ENCODE results near the gene LIAS.

Gene LIAS

DNA sequence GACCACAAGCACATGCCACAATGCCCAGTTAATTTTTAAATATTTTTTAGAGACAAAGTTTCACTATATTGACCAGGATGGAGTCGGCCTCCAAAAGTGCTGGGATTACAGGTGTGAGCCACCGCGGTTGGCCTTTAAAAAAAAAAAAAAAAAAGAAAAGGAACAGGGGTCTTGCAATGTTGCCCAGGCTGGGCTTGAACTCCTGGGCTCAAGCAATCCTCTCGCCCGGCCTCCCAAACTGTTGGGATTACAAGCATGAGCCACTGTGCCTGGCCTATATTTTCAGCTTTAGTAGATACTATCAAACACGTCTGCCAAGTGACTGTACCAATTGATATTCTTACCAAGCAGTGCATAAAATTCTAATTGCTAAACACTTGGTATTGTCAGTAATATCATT, 59.6 kb downstream of the LIAS start:
- H4K8ac ChIP-seq (ENCODE audit: low read depth, low read length) = no peak overlapping the region
- H3K4me3 ChIP-seq (ENCODE audit: low read depth, low read length) = no peak overlapping the region
- no peak overlapping the region for H2BK120ac ChIP-seq (ENCODE audit: insufficient read depth, low read length, poor library complexity)
- H3K36me3 ChIP-seq (ENCODE audit: control insufficient read depth in 1 of 2, insufficient read depth in 2 of 2, low read length in 2 of 2) = peaks cover 19 to 20% of the 10 kb centered on the region in 2 experiments
- no peaks in the 10 kb centered on the region for H3K27me3 ChIP-seq (ENCODE audit: insufficient read depth, low read length)
- H3K14ac ChIP-seq (ENCODE audit: low read length) = no peak overlapping the region
- no peak overlapping the region for H2BK12ac ChIP-seq (ENCODE audit: low read length)
- no peak overlapping the region for H2AFZ ChIP-seq (ENCODE audit: insufficient read depth, low read length, poor library complexity)
- H3K4me1 ChIP-seq (ENCODE audit: control insufficient read depth in 1 of 2, insufficient read depth in 2 of 2, low read length in 2 of 2) = no peaks in the 10 kb centered on the region
- no peak overlapping the region for H3K9ac ChIP-seq (ENCODE audit: low read length)
- no peak overlapping the region for H3K23ac ChIP-seq (ENCODE audit: low read length)
- no peak overlapping the region for H3K4me2 ChIP-seq (ENCODE audit: low read length)
- H4K91ac ChIP-seq (ENCODE audit: low read depth, low read length) = no peak overlapping the region
- H3K27ac ChIP-seq (ENCODE audit: low read depth, low read length) = no peak overlapping the region
- no peak for DNase-seq
- H3K9me3 ChIP-seq (ENCODE audit: insufficient read depth, low read depth, low read length) = no peaks in the 10 kb centered on the region
- no CpG with 5 or more reads among the region's 6 CpGs for WGBS (ENCODE audit: extremely low coverage, insufficient coverage, insufficient read length)
- no peak overlapping the region for H2BK5ac ChIP-seq (ENCODE audit: low read depth, low read length, poor library complexity)
- no peaks in the 10 kb centered on the region for H3K79me1 ChIP-seq (ENCODE audit: low read length)
- no peak overlapping the region for H3K18ac ChIP-seq (ENCODE audit: low read length)
- H3K4ac ChIP-seq (ENCODE audit: low read depth, low read length) = no peak overlapping the region
- no peaks in the 10 kb centered on the region for H3K79me2 ChIP-seq (ENCODE audit: control insufficient read depth, insufficient read depth, low read length, poor library complexity)
- H4K12ac ChIP-seq (ENCODE audit: low read depth, low read length) = no peak overlapping the region
- no peak overlapping the region for H2AK5ac ChIP-seq (ENCODE audit: low read length)

DNA sequence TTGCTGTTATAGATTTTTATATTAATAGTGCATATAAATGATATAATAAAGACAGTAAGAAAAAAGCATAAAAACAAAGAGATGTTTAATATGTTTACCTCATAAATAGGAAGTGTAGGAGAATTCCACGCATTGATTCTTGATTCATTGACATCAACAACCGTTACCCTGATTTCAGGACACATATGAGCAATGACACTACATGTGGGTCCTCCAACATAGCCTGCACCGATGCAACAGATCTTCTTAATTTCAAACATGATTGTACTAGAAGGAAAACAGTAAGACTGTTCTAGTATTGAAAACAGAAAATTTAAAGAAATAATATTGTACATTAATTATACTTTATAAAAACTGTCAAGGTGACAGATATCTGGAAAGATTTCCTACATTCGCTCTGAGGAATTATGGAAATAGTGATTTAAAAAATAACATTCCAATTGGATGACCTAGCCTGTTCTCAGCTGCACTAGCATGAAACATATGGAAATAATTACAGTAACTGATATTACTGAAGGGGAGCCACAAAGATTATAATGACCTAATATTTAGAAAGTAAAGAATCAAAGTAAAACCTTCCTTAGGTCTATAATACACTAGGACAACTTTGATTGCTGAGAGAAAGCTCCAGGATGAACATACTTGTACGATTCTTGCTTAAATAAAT, 62.5 kb downstream of the LIAS start:
- Histone ChIP-seq H3K9me3 (ENCODE audit: insufficient read depth, low read depth, low read length) (no peaks in the 10 kb centered on the region), H3K27me3 (ENCODE audit: insufficient read depth, low read length) (no peaks in the 10 kb centered on the region), H2BK12ac (ENCODE audit: low read length) (no peak overlapping the region), H3K27ac (ENCODE audit: low read depth, low read length) (no peak overlapping the region), H2AFZ (ENCODE audit: insufficient read depth, low read length, poor library complexity) (no peak overlapping the region), H4K12ac (ENCODE audit: low read depth, low read length) (no peak overlapping the region), H3K79me1 (ENCODE audit: low read length) (no peaks in the 10 kb centered on the region), H3K9ac (ENCODE audit: low read length) (no peak overlapping the region), H3K79me2 (ENCODE audit: control insufficient read depth, insufficient read depth, low read length, poor library complexity) (peaks cover 3% of the 10 kb centered on the region), H3K18ac (ENCODE audit: low read length) (no peak overlapping the region), H3K14ac (ENCODE audit: low read length) (no peak overlapping the region), H2AK5ac (ENCODE audit: low read length) (no peak overlapping the region), H3K4ac (ENCODE audit: low read depth, low read length) (no peak overlapping the region), H3K4me1 (ENCODE audit: control insufficient read depth in 1 of 2, insufficient read depth in 2 of 2, low read length in 2 of 2) (no peaks in the 10 kb centered on the region), H4K8ac (ENCODE audit: low read depth, low read length) (no peak overlapping the region), H2BK120ac (ENCODE audit: insufficient read depth, low read length, poor library complexity) (no peak overlapping the region), H3K4me3 (ENCODE audit: low read depth, low read length) (no peak overlapping the region), H3K23ac (ENCODE audit: low read length) (no peak overlapping the region), H4K91ac (ENCODE audit: low read depth, low read length) (no peak overlapping the region), H3K4me2 (ENCODE audit: low read length) (no peak overlapping the region), H3K36me3 (ENCODE audit: control insufficient read depth in 1 of 2, insufficient read depth in 2 of 2, low read length in 2 of 2) (peaks cover 15% of the 10 kb centered on the region in 2 experiments), H2BK5ac (ENCODE audit: low read depth, low read length, poor library complexity) (no peak overlapping the region)
- DNase-seq = no peak
- no CpG with 5 or more reads among the region's 5 CpGs for whole genome bisulfite sequencing (ENCODE audit: extremely low coverage, insufficient coverage, insufficient read length)

DNA sequence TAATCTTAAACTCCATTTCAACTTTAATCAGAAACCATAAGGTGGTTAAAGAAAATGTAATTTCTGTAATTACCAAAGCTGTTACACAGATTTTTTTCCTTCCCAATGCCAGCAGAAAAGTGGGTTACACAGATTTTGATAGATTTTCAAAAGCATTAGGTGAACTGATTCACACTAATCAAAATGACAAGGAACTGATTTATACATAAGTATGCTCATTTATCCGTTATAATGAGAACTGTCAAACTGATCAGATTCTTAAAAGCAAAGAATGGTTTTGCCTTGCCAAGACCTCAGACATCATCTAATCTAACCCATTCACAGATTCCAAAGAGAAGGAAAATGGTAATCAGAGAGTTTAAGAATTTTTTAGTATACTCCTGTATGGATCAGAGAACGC, 63.2 kb downstream of the LIAS start:
- no peak overlapping the region for H3K9ac ChIP-seq (ENCODE audit: low read length)
- H3K4me2 ChIP-seq (ENCODE audit: low read length) = no peak overlapping the region
- no peak overlapping the region for H3K27ac ChIP-seq (ENCODE audit: low read depth, low read length)
- H3K27me3 ChIP-seq (ENCODE audit: insufficient read depth, low read length) = no peaks in the 10 kb centered on the region
- no peak overlapping the region for H2AFZ ChIP-seq (ENCODE audit: insufficient read depth, low read length, poor library complexity)
- H3K18ac ChIP-seq (ENCODE audit: low read length) = no peak overlapping the region
- H3K4ac ChIP-seq (ENCODE audit: low read depth, low read length) = no peak overlapping the region
- no peak overlapping the region for H4K12ac ChIP-seq (ENCODE audit: low read depth, low read length)
- peaks cover 9% of the 10 kb centered on the region for H3K79me2 ChIP-seq (ENCODE audit: control insufficient read depth, insufficient read depth, low read length, poor library complexity)
- no CpG with 5 or more reads among the region's 2 CpGs for WGBS (ENCODE audit: extremely low coverage, insufficient coverage, insufficient read length)
- H3K4me1 ChIP-seq (ENCODE audit: control insufficient read depth in 1 of 2, insufficient read depth in 2 of 2, low read length in 2 of 2) = no peaks in the 10 kb centered on the region
- H2BK12ac ChIP-seq (ENCODE audit: low read length) = no peak overlapping the region
- peaks cover 6% of the 10 kb centered on the region for H3K79me1 ChIP-seq (ENCODE audit: low read length)
- no peak overlapping the region for H2BK120ac ChIP-seq (ENCODE audit: insufficient read depth, low read length, poor library complexity)
- H3K9me3 ChIP-seq (ENCODE audit: insufficient read depth, low read depth, low read length) = no peaks in the 10 kb centered on the region
- no peak overlapping the region for H2BK5ac ChIP-seq (ENCODE audit: low read depth, low read length, poor library complexity)
- H4K91ac ChIP-seq (ENCODE audit: low read depth, low read length) = no peak overlapping the region
- H3K4me3 ChIP-seq (ENCODE audit: low read depth, low read length) = no peak overlapping the region
- H3K36me3 ChIP-seq (ENCODE audit: control insufficient read depth in 1 of 2, insufficient read depth in 2 of 2, low read length in 2 of 2) = peaks cover 15% of the 10 kb centered on the region in 2 experiments
- no peak overlapping the region for H3K23ac ChIP-seq (ENCODE audit: low read length)
- no peak overlapping the region for H2AK5ac ChIP-seq (ENCODE audit: low read length)
- DNase-seq = no peak
- H4K8ac ChIP-seq (ENCODE audit: low read depth, low read length) = no peak overlapping the region
- H3K14ac ChIP-seq (ENCODE audit: low read length) = no peak overlapping the region

DNA sequence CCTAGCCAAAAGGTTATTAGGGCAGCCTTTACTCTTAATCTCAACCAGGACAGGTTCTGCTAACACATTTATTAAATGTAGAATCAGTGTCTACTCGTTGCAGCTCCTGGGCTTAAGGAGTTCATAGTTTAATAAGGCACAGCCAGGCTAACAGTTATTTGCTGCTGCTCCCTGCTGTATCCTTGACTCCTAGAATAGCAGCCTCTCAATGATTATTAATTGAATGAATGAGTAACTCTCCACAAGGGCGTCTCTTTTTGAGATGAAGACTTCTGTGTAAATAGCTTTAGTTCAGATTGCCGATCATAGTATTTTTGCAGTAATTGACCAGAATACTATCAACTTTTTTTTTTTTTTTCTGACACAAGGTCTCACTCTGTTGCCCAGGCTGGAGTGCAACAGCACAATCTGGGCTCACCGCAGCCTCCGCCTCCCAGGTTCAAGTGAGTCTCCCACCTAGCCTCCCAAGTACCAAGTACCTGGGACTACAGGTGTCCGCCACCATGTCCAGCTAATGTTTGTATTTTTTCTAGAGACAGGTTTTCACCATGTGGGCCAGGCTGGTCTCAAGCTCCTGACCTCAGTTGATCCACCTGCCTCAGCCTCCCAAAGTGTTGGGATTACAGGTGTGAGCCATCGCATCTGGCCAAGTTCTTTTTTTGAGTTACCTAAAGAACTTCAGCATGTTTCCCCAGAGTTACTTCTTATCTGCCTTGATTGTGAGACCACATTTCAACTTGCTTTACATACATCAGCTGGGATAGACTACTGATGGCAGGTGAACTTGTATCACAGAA, 65.5 kb downstream of the LIAS start:
- no CpG with 5 or more reads among the region's 7 CpGs for WGBS (ENCODE audit: extremely low coverage, insufficient coverage, insufficient read length)
- no peak overlapping the region for H3K4me2 ChIP-seq (ENCODE audit: low read length)

More for the DNA sequence above, 65.5 kb downstream of the LIAS start:
- H2AFZ ChIP-seq (ENCODE audit: insufficient read depth, low read length, poor library complexity) = no peak overlapping the region
- H3K4me1 ChIP-seq (ENCODE audit: control insufficient read depth in 1 of 2, insufficient read depth in 2 of 2, low read length in 2 of 2) = peaks cover 0 to 2% of the 10 kb centered on the region in 2 experiments
- peak overlapping the region; percentile 86 for H3K4ac ChIP-seq (ENCODE audit: low read depth, low read length)
- H3K9ac ChIP-seq (ENCODE audit: low read length) = no peak overlapping the region
- peaks cover 5 to 6% of the 10 kb centered on the region in 2 experiments for H3K36me3 ChIP-seq (ENCODE audit: control insufficient read depth in 1 of 2, insufficient read depth in 2 of 2, low read length in 2 of 2)
- H3K18ac ChIP-seq (ENCODE audit: low read length) = no peak overlapping the region
- no peak overlapping the region for H2AK5ac ChIP-seq (ENCODE audit: low read length)
- no peak overlapping the region for H4K8ac ChIP-seq (ENCODE audit: low read depth, low read length)
- H3K27me3 ChIP-seq (ENCODE audit: insufficient read depth, low read length) = no peaks in the 10 kb centered on the region
- H2BK120ac ChIP-seq (ENCODE audit: insufficient read depth, low read length, poor library complexity) = no peak overlapping the region
- no peak overlapping the region for H2BK5ac ChIP-seq (ENCODE audit: low read depth, low read length, poor library complexity)
- DNase-seq = no peak
- no peak overlapping the region for H3K4me3 ChIP-seq (ENCODE audit: low read depth, low read length)
- H3K23ac ChIP-seq (ENCODE audit: low read length) = no peak overlapping the region
- no peak overlapping the region for H3K27ac ChIP-seq (ENCODE audit: low read depth, low read length)
- H3K14ac ChIP-seq (ENCODE audit: low read length) = no peak overlapping the region
- H4K12ac ChIP-seq (ENCODE audit: low read depth, low read length) = no peak overlapping the region
- peak overlapping the region; percentile 58 for H2BK12ac ChIP-seq (ENCODE audit: low read length)
- H3K79me1 ChIP-seq (ENCODE audit: low read length) = peaks cover 15% of the 10 kb centered on the region
- H3K79me2 ChIP-seq (ENCODE audit: control insufficient read depth, insufficient read depth, low read length, poor library complexity) = peaks cover 16% of the 10 kb centered on the region
- no peaks in the 10 kb centered on the region for H3K9me3 ChIP-seq (ENCODE audit: insufficient read depth, low read depth, low read length)
- no peak overlapping the region for H4K91ac ChIP-seq (ENCODE audit: low read depth, low read length)

Data from trophoblast cell (in vitro differentiated cells and primary cell).